ENCODE results near the gene FAM107A. TPM values are rescaled to one million over a fixed set of nuclear protein-coding genes. Genes with fewer than 3 reads are reported as not detected.

Gene FAM107A
- polyA plus RNA-seq, 3 donors = not detected

- Histone ChIP-seq H4K20me1 (ENCODE audit: insufficient read depth, low read length) (no peaks in the 10 kb centered on the region), H3K9ac (ENCODE audit: insufficient read depth, low read length, poor library complexity, severe bottlenecking) (no peak overlapping the region), H3K4me3 (replicated peaks in 1 of 3; ENCODE audit: low read depth in 2 of 3, low read length in 3 of 3) (no peak overlapping the region), H3K79me2 (ENCODE audit: insufficient read depth, low read length) (no peaks in the 10 kb centered on the region), H3K36me3 (replicated peaks in 1 of 2; ENCODE audit: control insufficient read depth in 1 of 2, insufficient read depth in 2 of 2, low read length in 2 of 2) (no peaks in the 10 kb centered on the region), H3K4me1 (ENCODE audit: control insufficient read depth in 1 of 2, insufficient read depth in 2 of 2, low read length in 2 of 2) (peaks cover 21 to 31% of the 10 kb centered on the region in 2 donors), H3K27ac (ENCODE audit: low read depth in 1 of 2, low read length in 2 of 2) (no peak overlapping the region), H3K27me3 (ENCODE audit: control insufficient read depth in 2 of 2, insufficient read depth in 2 of 2, low read length in 2 of 2) (no peaks in the 10 kb centered on the region), H3K9me3 (replicated peaks in 1 of 2; ENCODE audit: control insufficient read depth in 1 of 2, insufficient read depth in 1 of 2, low read length in 2 of 2) (no peaks in the 10 kb centered on the region), H3K4me2 (replicated peaks; ENCODE audit: extremely low read depth, low read length, poor library complexity, severe bottlenecking) (no peak overlapping the region), H2AFZ (ENCODE audit: insufficient read depth, low read depth, low read length, poor library complexity, severe bottlenecking) (no peak overlapping the region)
- Mint-ChIP-seq H3K9me3 (peaks cover 0 to 3% (median 0%) of the 10 kb centered on the region in 7 donors), H3K27me3 (ENCODE audit: low read depth in 3 of 3) (peaks cover 0 to 5% (median 4%) of the 10 kb centered on the region in 3 donors), H3K4me3 (no peak overlapping the region), H3K27ac (no peak overlapping the region), H3K36me3 (peaks cover 0 to 4% of the 10 kb centered on the region in 2 donors), H3K4me1 (peaks cover 25% of the 10 kb centered on the region)
- DNase-seq = no peak
- intact Hi-C loops (cut with micrococcal nuclease) = no loop called here
- TF ChIP-seq CTCF (IDR thresholded peaks at IDR 0.05) = no peak
- WGBS (ENCODE audit: insufficient coverage) = 100% methylated on average over 2 of the region's 5 CpGs
Measured at GRCh38 chr3:58522759-58523425, 54.3 kb downstream of the FAM107A start.

- H3K4me3 ChIP-seq (replicated peaks in 1 of 3; ENCODE audit: low read depth in 2 of 3, low read length in 3 of 3) = no peak overlapping the region
- H3K36me3 ChIP-seq (replicated peaks in 1 of 2; ENCODE audit: control insufficient read depth in 1 of 2, insufficient read depth in 2 of 2, low read length in 2 of 2) = no peaks in the 10 kb centered on the region
- no peaks in the 10 kb centered on the region for H3K9me3 ChIP-seq (replicated peaks in 1 of 2; ENCODE audit: control insufficient read depth in 1 of 2, insufficient read depth in 1 of 2, low read length in 2 of 2)
- intact Hi-C loops (cut with micrococcal nuclease) = no loop called here
- H3K9me3 Mint-ChIP-seq = peaks cover 0 to 3% (median 0%) of the 10 kb centered on the region in 7 donors
- no peak overlapping the region for H2AFZ ChIP-seq (ENCODE audit: insufficient read depth, low read depth, low read length, poor library complexity, severe bottlenecking)
- H3K4me3 Mint-ChIP-seq = no peak overlapping the region
- H3K9ac ChIP-seq (ENCODE audit: insufficient read depth, low read length, poor library complexity, severe bottlenecking) = no peak overlapping the region
- no peaks in the 10 kb centered on the region for H4K20me1 ChIP-seq (ENCODE audit: insufficient read depth, low read length)
- peaks cover 20 to 23% of the 10 kb centered on the region in 2 donors for H3K4me1 ChIP-seq (ENCODE audit: control insufficient read depth in 1 of 2, insufficient read depth in 2 of 2, low read length in 2 of 2)
- no peaks in the 10 kb centered on the region for H3K79me2 ChIP-seq (ENCODE audit: insufficient read depth, low read length)
- WGBS (ENCODE audit: insufficient coverage) = 88% methylated on average over 9 of the region's 10 CpGs
- no peak overlapping the region for H3K4me2 ChIP-seq (replicated peaks; ENCODE audit: extremely low read depth, low read length, poor library complexity, severe bottlenecking)
- no peak for TF ChIP-seq CTCF (IDR thresholded peaks at IDR 0.05)
- DNase-seq = no peak
- peak overlapping the region in 2 of 7 donors; percentile 6 to 24 for H3K27ac Mint-ChIP-seq
- peaks cover 24% of the 10 kb centered on the region for H3K4me1 Mint-ChIP-seq
- no peak overlapping the region for H3K27ac ChIP-seq (ENCODE audit: low read depth in 1 of 2, low read length in 2 of 2)
- H3K27me3 ChIP-seq (ENCODE audit: control insufficient read depth in 2 of 2, insufficient read depth in 2 of 2, low read length in 2 of 2) = no peaks in the 10 kb centered on the region
- H3K36me3 Mint-ChIP-seq = peaks cover 0 to 4% of the 10 kb centered on the region in 2 donors
- peaks cover 0 to 6% (median 5%) of the 10 kb centered on the region in 3 donors for H3K27me3 Mint-ChIP-seq (ENCODE audit: low read depth in 3 of 3)
Measured at GRCh38 chr3:58521917-58522631, 55.1 kb downstream of the FAM107A start.

Data from CD14-positive monocyte (primary cell).